H1 (cell line): Measurements from ENCODE around the gene TEAD1. TPM values are rescaled to one million over a fixed set of nuclear protein-coding genes. Genes with fewer than 3 reads are reported as not detected.

ENCODE experiments used
- BACH1 ChIP-seq: IDR thresholded peaks from 2 replicates; pipeline ENCODE4 v1.6.1; 2012; ENCODE audit warnings: low read length, improper control_type of control experiment
- CBX5 ChIP-seq: fragments of 300-800, 300-1000 bp; sonication (generic); IDR thresholded peaks from 2 replicates; pipeline ENCODE4 v1.7.1; 2016; ENCODE audit warnings: antibody characterized with exemption, low read length, low read depth
- CEBPB ChIP-seq: IDR thresholded peaks from 2 replicates; pipeline ENCODE4 v1.6.1; 2012; ENCODE audit warnings: low read depth, low read length
- CREB1 ChIP-seq: IDR thresholded peaks from 2 replicates; pipeline ENCODE4 v1.6.1; 2012; ENCODE audit warnings: inconsistent platforms
- EP300 ChIP-seq, 2 experiments: IDR thresholded peaks; 1 replicate in 1 of 2; 2 replicates in 1 of 2; pipeline ENCODE4 v1.6.1; 2011 to 2012; ENCODE audit warnings: low read depth in 2 of 2, low read length in 2 of 2, mild to moderate bottlenecking in 2 of 2, borderline replicate concordance in 1 of 2, inconsistent platforms in 1 of 2, moderate library complexity in 1 of 2
- EZH2 ChIP-seq: fragments of 200-600 bp; sonication (generic); IDR thresholded peaks from 2 replicates; pipeline ENCODE4 v1.7.1; 2012; ENCODE audit warnings: low read depth, mild to moderate bottlenecking, moderate library complexity, low read length, inconsistent platforms; ENCODE audit not compliant: severe bottlenecking
- GABPA ChIP-seq: IDR thresholded peaks from 2 replicates; pipeline ENCODE4 v1.6.1; 2011; ENCODE audit warnings: mild to moderate bottlenecking, low read length, moderate library complexity, borderline replicate concordance; ENCODE audit not compliant: insufficient read depth
- GTF2F1 ChIP-seq: IDR thresholded peaks from 2 replicates; pipeline ENCODE4 v1.6.1; 2012; ENCODE audit warnings: low read depth, low read length, improper control_type of control experiment, borderline replicate concordance
- HDAC6 ChIP-seq: IDR thresholded peaks from one replicate; pipeline ENCODE4 v1.7.1; 2012; ENCODE audit warnings: low read depth, mild to moderate bottlenecking, inconsistent platforms, low read length, moderate library complexity
- JUN ChIP-seq: IDR thresholded peaks from 2 replicates; pipeline ENCODE4 v1.6.1; 2011; ENCODE audit warnings: low read depth, mild to moderate bottlenecking, improper control_type of control experiment, low read length
- KDM1A ChIP-seq: fragments of 200-600, 300-600 bp; sonication (generic); IDR thresholded peaks from 2 replicates; pipeline ENCODE4 v1.7.1; 2016; ENCODE audit warnings: mild to moderate bottlenecking, low read length, borderline replicate concordance
- RAD21 ChIP-seq, 2 experiments: IDR thresholded peaks in 1 of 2; conservative IDR thresholded peaks in 1 of 2; 2 replicates each; pipeline ENCODE4 v1.6.1; 2011; ENCODE audit warnings: low read depth in 2 of 2, low read length in 2 of 2, improper control_type of control experiment in 1 of 2, inconsistent platforms in 1 of 2, mild to moderate bottlenecking in 1 of 2, moderate library complexity in 1 of 2
- RNF2 ChIP-seq: fragments of 200-900, 300-1000 bp; sonication (generic); IDR thresholded peaks from 2 replicates; pipeline ENCODE4 v1.7.1; 2016; ENCODE audit warnings: borderline replicate concordance, low read depth, mild to moderate bottlenecking, antibody characterized with exemption, low read length; ENCODE audit not compliant: poor library complexity, severe bottlenecking; ENCODE audit errors: missing control alignments
- SIX5 ChIP-seq: IDR thresholded peaks from 2 replicates; pipeline ENCODE4 v1.6.1; 2011; ENCODE audit warnings: mild to moderate bottlenecking, low read depth, low read length
- SP2 ChIP-seq: IDR thresholded peaks from 2 replicates; pipeline ENCODE4 v1.6.1; 2012; ENCODE audit warnings: mild to moderate bottlenecking, low read length, inconsistent platforms
- TAF7 ChIP-seq: optimal IDR thresholded peaks from 2 replicates; pipeline ENCODE3; 2011; ENCODE audit warnings: low read depth, mild to moderate bottlenecking, inconsistent platforms, low read length, moderate library complexity, borderline replicate concordance
- TCF12 ChIP-seq: IDR thresholded peaks from 2 replicates; pipeline ENCODE4 v1.6.1; 2011; ENCODE audit warnings: low read depth, mild to moderate bottlenecking, low read length
- ZNF274 ChIP-seq: IDR thresholded peaks from 2 replicates; pipeline ENCODE4 v1.7.0; 2012; ENCODE audit warnings: low read length, borderline replicate concordance; ENCODE audit errors: extremely low read depth
- polyA plus RNA-seq, 7 experiments: library from polyadenylated mRNA; depleted of rRNA in 3 of 7; stranded (reverse) in 5 of 7; unstranded in 2 of 7; fragments of >200 nt in 5 of 7; fragments of 200-250 nt in 2 of 7; gene quantifications; 1 replicate in 5 of 7; 2 replicates in 1 of 7; 4 replicates in 1 of 7; pipeline versions ENCODE4 v1.2.1 to v1.2.3, GENCODE V29; 2011 to 2013; ENCODE audit warnings: missing spikeins in 2 of 7, mixed read lengths in 2 of 7
- total RNA-seq: library from RNA; stranded (reverse); fragmentation: NEBNext Ultra II Directional; extraction: Animal tissue kit (Norgen Biotek cat#: 25700); gene quantifications from 2 replicates; pipeline ENCODE4 v1.2.1, GENCODE V29; 2021
- TF ChIP-seq, protein P1 (sequence below): IDR thresholded peaks from 2 replicates; pipeline ENCODE4 v1.6.1; 2011; ENCODE audit warnings: low read depth, mild to moderate bottlenecking, low read length; ENCODE audit not compliant: insufficient read depth
- TF ChIP-seq, protein P2 (sequence below): IDR thresholded peaks from 2 replicates; pipeline ENCODE4 v1.6.1; 2012; ENCODE audit warnings: inconsistent platforms
- TF ChIP-seq, protein P3 (sequence below): IDR thresholded peaks from 2 replicates; pipeline ENCODE4 v1.6.1; 2011; ENCODE audit warnings: low read length, improper control_type of control experiment

TEAD1 gene
- total and polyA plus RNA-seq, 2 of the 8 experiments (the other 6 are each of a cell fraction or from before 2014, with no cell fraction given): 15.6 to 67.4 TPM

DNA sequence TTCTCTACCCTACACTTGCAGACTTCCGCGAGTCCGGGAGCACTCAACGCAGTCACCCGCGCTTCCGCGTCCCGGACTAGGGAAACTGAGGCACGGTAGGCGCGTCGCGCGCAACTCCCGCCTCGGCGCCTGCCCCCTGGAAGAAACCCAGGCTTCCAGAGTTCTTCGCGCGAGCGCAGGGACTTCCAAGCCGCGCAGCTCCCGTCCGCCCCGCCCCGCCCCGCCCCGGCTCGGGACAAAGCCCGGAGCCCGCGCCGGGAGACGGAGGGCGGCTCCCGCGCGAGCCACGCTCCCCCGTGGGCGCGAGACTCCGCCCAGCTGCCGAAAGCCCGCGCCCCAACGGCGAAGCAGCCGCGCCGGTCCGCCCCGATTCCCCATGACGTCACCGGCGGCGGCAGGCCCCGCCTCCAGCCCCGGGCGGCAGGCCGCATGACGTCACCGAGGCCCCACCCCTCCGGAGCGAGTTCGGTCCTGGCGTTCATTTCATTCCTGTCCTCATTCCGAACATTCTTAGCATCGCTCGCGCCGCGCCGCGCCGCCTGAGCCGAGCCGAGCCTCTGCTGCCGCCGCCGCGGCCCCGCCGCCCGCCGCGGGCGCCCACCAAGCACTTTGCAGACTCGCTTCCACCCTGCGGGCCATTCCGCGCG is at the start of gene TEAD1 (continued):
- no peak for TF ChIP-seq GABPA
- no peak for TF ChIP-seq SIX5
- TF ChIP-seq, protein P1, sequence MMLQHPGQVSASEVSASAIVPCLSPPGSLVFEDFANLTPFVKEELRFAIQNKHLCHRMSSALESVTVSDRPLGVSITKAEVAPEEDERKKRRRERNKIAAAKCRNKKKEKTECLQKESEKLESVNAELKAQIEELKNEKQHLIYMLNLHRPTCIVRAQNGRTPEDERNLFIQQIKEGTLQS: no peak
- no peak for TF ChIP-seq ZNF274
- no peak for TF ChIP-seq CEBPB
- peak; percentile 69 for TF ChIP-seq TAF7
- TF ChIP-seq CREB1: peak; percentile 95
- TF ChIP-seq HDAC6: no peak
- no peak for TF ChIP-seq EZH2
- TF ChIP-seq, protein P2, sequence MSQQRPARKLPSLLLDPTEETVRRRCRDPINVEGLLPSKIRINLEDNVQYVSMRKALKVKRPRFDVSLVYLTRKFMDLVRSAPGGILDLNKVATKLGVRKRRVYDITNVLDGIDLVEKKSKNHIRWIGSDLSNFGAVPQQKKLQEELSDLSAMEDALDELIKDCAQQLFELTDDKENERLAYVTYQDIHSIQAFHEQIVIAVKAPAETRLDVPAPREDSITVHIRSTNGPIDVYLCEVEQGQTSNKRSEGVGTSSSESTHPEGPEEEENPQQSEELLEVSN: peak; percentile 46; the same call in 1 of the 2 replicates
- no peak for TF ChIP-seq TCF12
- TF ChIP-seq BACH1: peak; percentile 88
- TF ChIP-seq KDM1A: no peak
- TF ChIP-seq SP2: no peak
- TF ChIP-seq RAD21 (IDR thresholded peaks at IDR 0.05 in 1 of 2, conservative IDR thresholded peaks at IDR 0.05 in 1 of 2; ENCODE audit: low read depth in 2 of 2, low read length in 2 of 2): no peak; a peak in 1 of 4 replicates
- TF ChIP-seq, protein P3, sequence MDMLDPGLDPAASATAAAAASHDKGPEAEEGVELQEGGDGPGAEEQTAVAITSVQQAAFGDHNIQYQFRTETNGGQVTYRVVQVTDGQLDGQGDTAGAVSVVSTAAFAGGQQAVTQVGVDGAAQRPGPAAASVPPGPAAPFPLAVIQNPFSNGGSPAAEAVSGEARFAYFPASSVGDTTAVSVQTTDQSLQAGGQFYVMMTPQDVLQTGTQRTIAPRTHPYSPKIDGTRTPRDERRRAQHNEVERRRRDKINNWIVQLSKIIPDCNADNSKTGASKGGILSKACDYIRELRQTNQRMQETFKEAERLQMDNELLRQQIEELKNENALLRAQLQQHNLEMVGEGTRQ: no peak
- TF ChIP-seq EP300 (IDR thresholded peaks at IDR 0.05; ENCODE audit: borderline replicate concordance in 1 of 2, low read depth in 2 of 2, low read length in 2 of 2): peak in 1 of 2 experiments; percentile 65; a peak in 1 of 3 replicates
- TF ChIP-seq CBX5: no peak
- TF ChIP-seq RNF2: no peak
- TF ChIP-seq GTF2F1: peak; percentile 58; the same call in 1 of the 2 replicates
- peak; percentile 89 for TF ChIP-seq JUN
